K562 (cell line): Measurements from ENCODE around the gene SIT1. TPM values are rescaled to one million over a fixed set of nuclear protein-coding genes. Genes with fewer than 3 reads are reported as not detected.
A peak's percentile ranks its signal among the peaks of the same experiment; 100 is the strongest.
"Not testable (repeated sequence)": the region's sequence is repeated elsewhere in the genome, so short reads cannot be mapped to it uniquely, and the experiment has no call there.

Source experiments
- ATAC-seq: fragments of 200-7000 bp; cut with Tn5 transposase; 3 replicates; pipeline ENCODE4 v1.9.1; 2020; ENCODE audit warnings: moderate library complexity
- BruUV-seq: library from RNA; stranded (reverse); fragments of 400-500 nt; replicated peaks from 2 replicates; lab custom pipeline; 2021; lab: Mats Ljungman, UMichigan
- CTCF ChIA-PET: fragments of 300-600 bp; formaldehyde crosslinking; extraction: SDS; loops from one replicate; lab custom pipeline; 2021; ENCODE audit warnings: low intra/inter-chr PET ratio; lab: Yijun Ruan, JAX
- POLR2A ChIA-PET: fragments of 300-600, 350-650 bp; sonication (Branson Sonifier 250); formaldehyde crosslinking; extraction: SDS; loops from one replicate; lab custom pipeline; 2021; ENCODE audit warnings: antibody characterized with exemption, inconsistent platforms; lab: Yijun Ruan, JAX
- DNase-seq, 4 experiments: peaks; one replicate each; pipeline versions ENCODE4 v3.0.0 to v3.0.0-alpha.2; 2011 to 2018; ENCODE audit warnings: low spot score in 3 of 4, mixed read lengths in 3 of 4; ENCODE audit errors: extremely low read depth in 1 of 4
- FAIRE-seq: peaks from 2 replicates; lab custom pipeline; 2011; peaks lifted over from hg19 to GRCh38; lab: Jason Lieb, UNC
- H2AFZ ChIP-seq: 2 replicates; pipeline ENCODE4 v1.6.0; 2011; ENCODE audit warnings: low read depth, low read length, control low read depth, inconsistent platforms
- H3K27ac ChIP-seq: fragments of 200-600 bp; 3 replicates; pipeline ENCODE4 v1.8.0; 2011; ENCODE audit warnings: low read depth, mild to moderate bottlenecking, control low read depth, inconsistent platforms, low read length, moderate library complexity, mixed read lengths; ENCODE audit errors: extremely low read depth
- H3K27me3 ChIP-seq, 2 experiments: fragments of 300-600 bp in 1 of 2; 2 replicates in 1 of 2; 3 replicates in 1 of 2; pipeline versions ENCODE4 v1.6.0 to v1.8.0; 2011; ENCODE audit warnings: inconsistent platforms in 2 of 2, low read length in 2 of 2, mild to moderate bottlenecking in 1 of 2, mixed read lengths in 1 of 2, moderate library complexity in 1 of 2; ENCODE audit not compliant: control insufficient read depth in 2 of 2, insufficient read depth in 2 of 2
- H3K36me3 ChIP-seq: fragments of 300-600 bp; 3 replicates; pipeline ENCODE4 v1.8.0; 2011; ENCODE audit warnings: mild to moderate bottlenecking, low read length, inconsistent platforms; ENCODE audit not compliant: control insufficient read depth, insufficient read depth
- H3K4me1 ChIP-seq, 2 experiments: fragments of 200-600 bp in 1 of 2; replicated peaks in 1 of 2; 2 replicates in 1 of 2; 3 replicates in 1 of 2; pipeline versions ENCODE4 v1.5.1 to v1.8.0; 2011; ENCODE audit warnings: inconsistent platforms in 2 of 2, low read length in 2 of 2, mild to moderate bottlenecking in 1 of 2, mixed read lengths in 1 of 2, moderate library complexity in 1 of 2; ENCODE audit not compliant: control insufficient read depth in 2 of 2, insufficient read depth in 2 of 2
- H3K4me2 ChIP-seq: 2 replicates; pipeline ENCODE4 v1.6.1; 2011; ENCODE audit warnings: low read length, control low read depth, inconsistent platforms, mixed read lengths; ENCODE audit not compliant: insufficient read depth
- H3K4me3 ChIP-seq: fragments of 200-600 bp; sonication (generic), shearing (Covaris generic); 2 replicates; pipeline ENCODE4 v1.5.1; 2016; ENCODE audit warnings: control low read depth, inconsistent platforms
- H3K79me2 ChIP-seq: fragments of 200-600 bp; 3 replicates; pipeline ENCODE4 v1.8.0; 2011; ENCODE audit warnings: low read length, inconsistent platforms; ENCODE audit not compliant: control insufficient read depth, insufficient read depth
- H3K9ac ChIP-seq, 2 experiments: 2 replicates each; pipeline versions ENCODE4 v1.6.0 to v1.6.1; 2011; ENCODE audit warnings: low read depth in 2 of 2, low read length in 2 of 2, control low read depth in 1 of 2, inconsistent platforms in 1 of 2, mild to moderate bottlenecking in 1 of 2, mixed read lengths in 1 of 2; ENCODE audit not compliant: insufficient read depth in 1 of 2
- H3K9me1 ChIP-seq: one replicate; pipeline ENCODE4 v1.6.0; 2011; ENCODE audit warnings: inconsistent platforms, mild to moderate bottlenecking, low read length, moderate library complexity; ENCODE audit not compliant: control insufficient read depth, insufficient read depth
- H3K9me3 ChIP-seq: replicated peaks from 2 replicates; pipeline ENCODE4 v1.5.1; 2011; ENCODE audit warnings: low read depth, low read length, inconsistent platforms; ENCODE audit not compliant: control insufficient read depth, insufficient read depth
- H4K20me1 ChIP-seq: replicated peaks from 2 replicates; pipeline ENCODE4 v1.6.1; 2011; ENCODE audit warnings: low read length, inconsistent platforms, mixed read lengths; ENCODE audit not compliant: control insufficient read depth, insufficient read depth
- CBFB ChIP-seq: sonication (generic); formaldehyde crosslinking; IDR thresholded peaks from 2 replicates; pipeline ENCODE4 v1.4.0; 2020; ENCODE audit warnings: mild to moderate bottlenecking, missing genetic modification reagents
- CREB1 ChIP-seq, 2 experiments: sonication (generic) in 1 of 2; formaldehyde crosslinking in 1 of 2; IDR thresholded peaks; 2 replicates each; pipeline versions ENCODE4 v1.6.1 to v1.8.0; 2012 to 2022; ENCODE audit warnings: inconsistent platforms in 1 of 2, mild to moderate bottlenecking in 1 of 2, missing genetic modification reagents in 1 of 2, moderate library complexity in 1 of 2
- CTBP1 ChIP-seq: fragments of 450-650 bp; IDR thresholded peaks from 2 replicates; pipeline ENCODE4 v1.6.1; 2016; ENCODE audit warnings: borderline replicate concordance
- OTX1 ChIP-seq: fragments of 450-650 bp; formaldehyde crosslinking; IDR thresholded peaks from 2 replicates; pipeline ENCODE4 v1.4.0; 2022; ENCODE audit warnings: mild to moderate bottlenecking
- SMAD2 ChIP-seq: fragments of 150-350 bp; IDR thresholded peaks from 2 replicates; pipeline ENCODE4 v1.6.1; 2014; ENCODE audit warnings: low read depth, mild to moderate bottlenecking, low read length
- SRSF9 ChIP-seq: fragments of 200-400 bp; formaldehyde crosslinking; IDR thresholded peaks from 2 replicates; pipeline ENCODE4 v1.6.1; 2017; ENCODE audit warnings: low read depth, low read length, borderline replicate concordance
- TBL1XR1 ChIP-seq, 2 experiments: IDR thresholded peaks; 2 replicates each; pipeline ENCODE4 v1.6.1; 2012; ENCODE audit warnings: improper control_type of control experiment in 2 of 2, low read length in 2 of 2, mild to moderate bottlenecking in 1 of 2
- USF2 ChIP-seq: sonication (generic); formaldehyde crosslinking; IDR thresholded peaks from 2 replicates; pipeline ENCODE4 v1.5.0; 2020; ENCODE audit warnings: missing genetic modification reagents
- ZKSCAN3 ChIP-seq: fragments of 250-450 bp; sonication (Bioruptor Pico); IDR thresholded peaks from 2 replicates; pipeline ENCODE4 v1.4.0; 2020
- ZNF277 ChIP-seq: fragments of 250-450 bp; sonication (Bioruptor Pico); IDR thresholded peaks from 2 replicates; pipeline ENCODE4 v1.8.0; 2022; ENCODE audit warnings: inconsistent platforms, mild to moderate bottlenecking, moderate library complexity, borderline replicate concordance
- ZNF586 ChIP-seq: fragments of 450-650 bp; formaldehyde crosslinking; conservative IDR thresholded peaks from 2 replicates; pipeline ENCODE4 v1.4.0; 2020; ENCODE audit warnings: mild to moderate bottlenecking, moderate library complexity
- WGBS: fragments of 100-300 bp; shearing (Covaris generic); methylation state at CpG from one replicate; pipeline ENCODE4 v1.1.6; 2016; ENCODE audit warnings: low coverage, mixed read lengths; ENCODE audit not compliant: insufficient coverage; ENCODE audit errors: missing lambda C conversion rate; 5-methylcytosine and 5-hydroxymethylcytosine counted together
- in situ Hi-C: fragments of 300-500 bp; cut with MboI; formaldehyde crosslinking; loops from 4 replicates; pipeline ENCODE4 v1.15.0; 2018; ENCODE audit warnings: inconsistent platforms, mixed read lengths
- intact Hi-C: fragments of 100-400 bp; cut with micrococcal nuclease; formaldehyde crosslinking; loops from 2 replicates; pipeline ENCODE4 v1.14.2; 2022
- polyA plus RNA-seq, 8 experiments: library from polyadenylated mRNA; depleted of rRNA in 4 of 8; stranded (reverse) in 5 of 8; unstranded in 3 of 8; fragments of >200 nt; fragmentation: Nextera tagmentation in 2 of 8; fragmentation: Illumina TruSeq in 1 of 8; extraction: Ambion mirVana in 2 of 8; extraction: Trizol in 1 of 8; gene quantifications; 2 replicates each; pipeline versions ENCODE4 v1.2.1 to v1.2.3, GENCODE V29; 2011 to 2014; ENCODE audit warnings: inconsistent platforms in 1 of 8, missing spikeins in 1 of 8
- total RNA-seq, 7 experiments: library from RNA; depleted of rRNA in 6 of 7; stranded (reverse); fragments of >200 nt in 6 of 7; fragmentation: Illumina TruSeq in 2 of 7; extraction: Trizol in 2 of 7; gene quantifications; 2 replicates each; pipeline versions ENCODE4 v1.2.1 to v1.2.3, GENCODE V29; 2011 to 2021; ENCODE audit warnings: low replicate concordance in 1 of 7

Gene SIT1
- total and polyA plus RNA-seq, 9 of the 15 experiments (the other 6 are each of a cell fraction or from before 2014, with no cell fraction given): not detected

GRCh38 chr9:35646533-35647265 is 4.0 kb downstream of the SIT1 start (continued):
- no peak for TF ChIP-seq SRSF9
- TF ChIP-seq SMAD2: no peak
- TF ChIP-seq OTX1 (CRISPR knock-in tag): no peak
- no peak for TF ChIP-seq ZNF586 (CRISPR knock-in tag)

- peak in 3 of 4 experiments; percentile 23 to 35 (median 27) for DNase-seq
- intact Hi-C loops (loop anchor here (5.0 kb wide), 1 partner anchor 236 kb away; no protein-coding TSS in a partner anchor), in situ Hi-C loops (loop anchor here (5.0 kb wide), 1 partner anchor 39 kb away; the partner anchor contains the start of gene TESK1)
- Histone ChIP-seq H3K27me3 (no peaks in the 10 kb centered on the region), H3K9me1 (no peaks in the 10 kb centered on the region), H3K9ac (peak overlapping the region; percentile 75 to 91; a peak in 3 of 4 replicates), H3K79me2 (no peaks in the 10 kb centered on the region), H4K20me1 (no peaks in the 10 kb centered on the region), H3K9me3 (no peaks in the 10 kb centered on the region), H3K27ac (peak overlapping the region; percentile 64; the same call in 2 of the 3 replicates), H3K4me3 (peak overlapping the region; percentile 49), H3K4me2 (peak overlapping the region; percentile 84), H2AFZ (peak overlapping the region; percentile 96), H3K36me3 (no peaks in the 10 kb centered on the region), H3K4me1 (peaks cover 31 to 32% of the 10 kb centered on the region in 2 experiments)
- POLR2A ChIA-PET: interaction anchor here (0.5 to 2.7 kb wide), 4 partner anchors 11 to 595 kb away, joined by 3 to 14 read pairs (median 3); partner anchors contain the start of genes CCDC107 and RMRP
- TSS peak; percentile 66 for BruUV-seq
- no peak for FAIRE-seq
- ATAC-seq: no peak; the same call in 2 of the 3 replicates
- CTCF ChIA-PET: interaction anchor here (0.6 to 1.3 kb wide), 2 partner anchors 113 to 180 kb away, joined by 3 to 5 read pairs; no protein-coding TSS in a partner anchor
- 12% methylated on average over 6 of the region's 11 CpGs for WGBS
- no peak for TF ChIP-seq ZNF277
- no peak for TF ChIP-seq TBL1XR1 (IDR thresholded peaks at IDR 0.05; ENCODE audit: low read length in 2 of 2)
- TF ChIP-seq CTBP1: no peak
- no peak for TF ChIP-seq CBFB (CRISPR knock-in tag)
- no peak for TF ChIP-seq CREB1 (IDR thresholded peaks at IDR 0.05)
- TF ChIP-seq CREB1 (CRISPR knock-in tag; IDR thresholded peaks at IDR 0.05): no peak
- TF ChIP-seq USF2 (CRISPR knock-in tag): no peak
- TF ChIP-seq ZKSCAN3 (CRISPR knock-in tag): no peak
These were observed 4.6 kb downstream of the SIT1 start for GRCh38 chr9:35646153-35646532.

- not testable (repeated sequence) for H3K79me2 ChIP-seq, H3K27ac ChIP-seq, H4K20me1 ChIP-seq, H3K27me3 ChIP-seq, H3K9me3 ChIP-seq, BruUV-seq, H3K9ac ChIP-seq, H3K36me3 ChIP-seq, FAIRE-seq, DNase-seq, ATAC-seq, H3K9me1 ChIP-seq
- H3K4me2 ChIP-seq: 0 out of 2 replicates have a peak overlapping the region, but pooled peaks have one; percentile 84
- peak overlapping the region; percentile 96; the same call in 1 of the 2 replicates for H2AFZ ChIP-seq
- in situ Hi-C loops: loop anchor here (5.0 kb wide), 1 partner anchor 38 kb away; the partner anchor contains the start of gene TESK1
- POLR2A ChIA-PET: interaction anchor here (0.5 to 2.7 kb wide), 5 partner anchors 11 to 594 kb away, joined by 3 to 14 read pairs (median 3); partner anchors contain the start of genes CCDC107 and RMRP
- intact Hi-C loops: loop anchor here (5.0 kb wide), 1 partner anchor 237 kb away; no protein-coding TSS in a partner anchor
- H3K4me1 ChIP-seq: peaks cover 29 to 31% of the 10 kb centered on the region in 2 experiments
- peak overlapping the region; percentile 49 for H3K4me3 ChIP-seq
- WGBS: 80% methylated on average over 6 of the region's 10 CpGs
- CTCF ChIA-PET: interaction anchor here (1.3 kb wide), 1 partner anchor 180 kb away, joined by 5 read pairs; no protein-coding TSS in a partner anchor
These were observed 5.0 kb downstream of the SIT1 start for GRCh38 chr9:35645736-35646135.
